ENCODE data around the gene ARFGEF2. TPM values are rescaled to one million over a fixed set of nuclear protein-coding genes. Genes with fewer than 3 reads are reported as not detected.

The ARFGEF2 gene
- total and polyA plus RNA-seq, 8 donors = 6.5 to 127 (median 33.6) TPM

- H3K4me3 ChIP-seq = no peak overlapping the region
- no peaks in the 10 kb centered on the region for H3K27me3 ChIP-seq
- 89 to 95% (median 93%) methylated on average over 9 of the region's 9 CpGs for WGBS, 5 donors
- peaks cover 42 to 78% (median 68%) of the 10 kb centered on the region in 4 donors for H3K36me3 ChIP-seq
- H3K9me3 ChIP-seq = no peaks in the 10 kb centered on the region
- no peak overlapping the region for H3K27ac ChIP-seq
- TF ChIP-seq EP300 (IDR thresholded peaks at IDR 0.05) = no peak
- TF ChIP-seq POLR2AphosphoS5 (IDR thresholded peaks at IDR 0.05) = no peak
- no peak for DNase-seq
- intact Hi-C loops (cut with DNase I; ENCODE audit: low total_unique reads) = no loop called here
- peaks cover 0 to 14% (median 5%) of the 10 kb centered on the region in 4 donors for H3K4me1 ChIP-seq
These were observed 38.5 kb downstream of the ARFGEF2 start for GRCh38 chr20:48959899-48960550.

GRCh38 chr20:48962421-48962820 lies 40.9 kb downstream of the ARFGEF2 start:
- Histone ChIP-seq H3K4me1 (peaks cover 0 to 30% (median 17%) of the 10 kb centered on the region in 4 donors), H3K9me3 (no peaks in the 10 kb centered on the region), H3K27ac (peak overlapping the region in 4 of 5 donors; percentile 51 to 70 (median 60)), H3K4me3 (no peak overlapping the region), H3K36me3 (peaks cover 26 to 78% (median 66%) of the 10 kb centered on the region in 4 donors), H3K27me3 (no peaks in the 10 kb centered on the region)
- no peak for DNase-seq
- no peak for TF ChIP-seq POLR2AphosphoS5 (IDR thresholded peaks at IDR 0.05)
- TF ChIP-seq CTCF (IDR thresholded peaks at IDR 0.05) = no peak
- TF ChIP-seq POLR2A (IDR thresholded peaks at IDR 0.05) = no peak
- TF ChIP-seq EP300 (IDR thresholded peaks at IDR 0.05) = no peak
- intact Hi-C loops (cut with DNase I; ENCODE audit: low total_unique reads) = no loop called here
- WGBS, 5 donors = 75 to 87% (median 84%) methylated on average over 4 of the region's 4 CpGs

- Histone ChIP-seq H3K4me3 (no peak overlapping the region), H3K36me3 (peaks cover 20 to 78% (median 62%) of the 10 kb centered on the region in 4 donors), H3K27ac (peak overlapping the region in 4 of 5 donors; percentile 51 to 70 (median 60)), H3K9me3 (no peaks in the 10 kb centered on the region), H3K27me3 (no peaks in the 10 kb centered on the region), H3K4me1 (peaks cover 0 to 30% (median 17%) of the 10 kb centered on the region in 4 donors)
- 57 to 78% (median 73%) methylated on average over 11 of the region's 11 CpGs for WGBS, 5 donors
- intact Hi-C loops (cut with DNase I; ENCODE audit: low total_unique reads) = no loop called here
- no peak for TF ChIP-seq CTCF (IDR thresholded peaks at IDR 0.05)
- no peak for TF ChIP-seq POLR2A (IDR thresholded peaks at IDR 0.05)
- TF ChIP-seq EP300 (IDR thresholded peaks at IDR 0.05) = no peak
- no peak for TF ChIP-seq POLR2AphosphoS5 (IDR thresholded peaks at IDR 0.05)
- DNase-seq = peak in 1 of 2 donors; percentile 28
These were observed 41.7 kb downstream of the ARFGEF2 start for GRCh38 chr20:48962976-48963771.

- Histone ChIP-seq H3K27me3 (no peaks in the 10 kb centered on the region), H3K9me3 (no peaks in the 10 kb centered on the region), H3K4me3 (no peak overlapping the region), H3K36me3 (peaks cover 31 to 78% (median 64%) of the 10 kb centered on the region in 4 donors), H3K4me1 (peaks cover 0 to 30% (median 17%) of the 10 kb centered on the region in 4 donors), H3K27ac (peak overlapping the region in 4 of 5 donors; percentile 23 to 70 (median 40))
- WGBS, 5 donors = 63 to 69% (median 64%) methylated on average over 3 of the region's 3 CpGs
- DNase-seq = no peak
- intact Hi-C loops (cut with DNase I; ENCODE audit: low total_unique reads) = no loop called here
- TF ChIP-seq EP300 (IDR thresholded peaks at IDR 0.05) (no peak), CTCF (IDR thresholded peaks at IDR 0.05) (no peak), POLR2A (IDR thresholded peaks at IDR 0.05) (no peak), POLR2AphosphoS5 (IDR thresholded peaks at IDR 0.05) (no peak)
These were observed 43.8 kb downstream of the ARFGEF2 start for GRCh38 chr20:48965189-48965910.

All from stomach (tissue), 9 donors.